Progenitor cell of endocrine pancreas (in vitro differentiated cells): Measurements from ENCODE around the gene MYB. TPM values are rescaled to one million over a fixed set of nuclear protein-coding genes. Genes with fewer than 3 reads are reported as not detected.

Source experiments
- DNase-seq: peaks from one replicate; pipeline ENCODE4 v3.0.0; 2021; ENCODE audit warnings: low spot score; ENCODE audit not compliant: unreplicated experiment
- H3K27ac Mint-ChIP-seq: 2 replicates; pipeline ENCODE4 v1.8.0; 2021; ENCODE audit warnings: mild to moderate bottlenecking, moderate library complexity, mixed read lengths
- H3K27me3 Mint-ChIP-seq: 2 replicates; pipeline ENCODE4 v1.8.0; 2021; ENCODE audit warnings: mixed read lengths
- H3K36me3 Mint-ChIP-seq: 2 replicates; pipeline ENCODE4 v1.8.0; 2022; ENCODE audit warnings: mixed read lengths; ENCODE audit not compliant: insufficient read depth
- H3K4me1 Mint-ChIP-seq: 2 replicates; pipeline ENCODE4 v1.8.0; 2021; ENCODE audit warnings: low read depth, mixed read lengths
- H3K4me3 Mint-ChIP-seq: 2 replicates; pipeline ENCODE4 v1.8.0; 2021; ENCODE audit warnings: low read depth, mild to moderate bottlenecking, moderate library complexity, mixed read lengths
- H3K9me3 Mint-ChIP-seq: 2 replicates; pipeline ENCODE4 v1.8.0; 2021; ENCODE audit warnings: low read depth, mixed read lengths
- CTCF ChIP-seq: fragments of 200-600 bp; sonication (generic); IDR thresholded peaks from one replicate; pipeline ENCODE4 v1.5.0; 2021; ENCODE audit warnings: antibody characterized with exemption, mild to moderate bottlenecking; ENCODE audit not compliant: unreplicated experiment
- total RNA-seq: library from RNA; stranded (reverse); gene quantifications from 2 replicates; pipeline ENCODE4 v1.2.1, GENCODE V29; 2021

Gene MYB
- total RNA-seq, 1 donor from 2014 or later: 5.6 TPM

GRCh38 chr6:135189344-135189743, 8.2 kb downstream of the MYB start:
- H3K4me1 Mint-ChIP-seq: no peaks in the 10 kb centered on the region
- no peak for DNase-seq
- no peaks in the 10 kb centered on the region for H3K27me3 Mint-ChIP-seq
- no peak overlapping the region for H3K27ac Mint-ChIP-seq
- no peak for TF ChIP-seq CTCF
- peaks cover 7% of the 10 kb centered on the region for H3K36me3 Mint-ChIP-seq
- no peaks in the 10 kb centered on the region for H3K9me3 Mint-ChIP-seq
- H3K4me3 Mint-ChIP-seq: no peak overlapping the region

GRCh38 chr6:135191508-135192255, 10.6 kb downstream of the MYB start:
- Mint-ChIP-seq H3K4me3 (no peak overlapping the region), H3K36me3 (peaks cover 9% of the 10 kb centered on the region), H3K4me1 (no peaks in the 10 kb centered on the region), H3K9me3 (no peaks in the 10 kb centered on the region), H3K27ac (no peak overlapping the region), H3K27me3 (no peaks in the 10 kb centered on the region)
- no peak for TF ChIP-seq CTCF
- no peak for DNase-seq

- Mint-ChIP-seq H3K27me3 (no peaks in the 10 kb centered on the region), H3K27ac (no peak overlapping the region), H3K4me1 (no peaks in the 10 kb centered on the region), H3K4me3 (no peak overlapping the region), H3K9me3 (no peaks in the 10 kb centered on the region), H3K36me3 (peaks cover 9% of the 10 kb centered on the region)
- TF ChIP-seq CTCF: no peak
- no peak for DNase-seq
These were observed 11.4 kb downstream of the MYB start for GRCh38 chr6:135192256-135193174.

- H3K27me3 Mint-ChIP-seq: no peaks in the 10 kb centered on the region
- peaks cover 9% of the 10 kb centered on the region for H3K36me3 Mint-ChIP-seq
- H3K4me1 Mint-ChIP-seq: no peaks in the 10 kb centered on the region
- H3K9me3 Mint-ChIP-seq: no peaks in the 10 kb centered on the region
- no peak overlapping the region for H3K27ac Mint-ChIP-seq
- no peak for TF ChIP-seq CTCF
- H3K4me3 Mint-ChIP-seq: no peak overlapping the region
- DNase-seq: no peak
These were observed 12.1 kb downstream of the MYB start for GRCh38 chr6:135193221-135193620.

GRCh38 chr6:135195041-135195440, 13.9 kb downstream of the MYB start:
- TF ChIP-seq CTCF: no peak
- H3K36me3 Mint-ChIP-seq: peaks cover 10% of the 10 kb centered on the region
- H3K9me3 Mint-ChIP-seq: no peaks in the 10 kb centered on the region
- DNase-seq: no peak
- H3K4me1 Mint-ChIP-seq: no peaks in the 10 kb centered on the region
- no peak overlapping the region for H3K4me3 Mint-ChIP-seq
- no peaks in the 10 kb centered on the region for H3K27me3 Mint-ChIP-seq
- no peak overlapping the region for H3K27ac Mint-ChIP-seq
